GM12872 (cell line): ENCODE measurements around the gene PPFIA1.

Source experiments
- TF ChIP-seq, protein P1 (sequence below): IDR thresholded peaks from 3 replicates; pipeline ENCODE4 v1.5.1; 2011; ENCODE audit warnings: low read depth, mild to moderate bottlenecking, low read length, moderate library complexity; ENCODE audit not compliant: insufficient read depth

Gene PPFIA1

GRCh38 chr11:70348608-70349007 is 78.1 kb downstream of the PPFIA1 start:
- TF ChIP-seq, protein P1, sequence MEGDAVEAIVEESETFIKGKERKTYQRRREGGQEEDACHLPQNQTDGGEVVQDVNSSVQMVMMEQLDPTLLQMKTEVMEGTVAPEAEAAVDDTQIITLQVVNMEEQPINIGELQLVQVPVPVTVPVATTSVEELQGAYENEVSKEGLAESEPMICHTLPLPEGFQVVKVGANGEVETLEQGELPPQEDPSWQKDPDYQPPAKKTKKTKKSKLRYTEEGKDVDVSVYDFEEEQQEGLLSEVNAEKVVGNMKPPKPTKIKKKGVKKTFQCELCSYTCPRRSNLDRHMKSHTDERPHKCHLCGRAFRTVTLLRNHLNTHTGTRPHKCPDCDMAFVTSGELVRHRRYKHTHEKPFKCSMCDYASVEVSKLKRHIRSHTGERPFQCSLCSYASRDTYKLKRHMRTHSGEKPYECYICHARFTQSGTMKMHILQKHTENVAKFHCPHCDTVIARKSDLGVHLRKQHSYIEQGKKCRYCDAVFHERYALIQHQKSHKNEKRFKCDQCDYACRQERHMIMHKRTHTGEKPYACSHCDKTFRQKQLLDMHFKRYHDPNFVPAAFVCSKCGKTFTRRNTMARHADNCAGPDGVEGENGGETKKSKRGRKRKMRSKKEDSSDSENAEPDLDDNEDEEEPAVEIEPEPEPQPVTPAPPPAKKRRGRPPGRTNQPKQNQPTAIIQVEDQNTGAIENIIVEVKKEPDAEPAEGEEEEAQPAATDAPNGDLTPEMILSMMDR, result no peak

GRCh38 chr11:70351646-70352045 is 81.2 kb downstream of the PPFIA1 start:
- TF ChIP-seq, protein P1, result no peak

DNA sequence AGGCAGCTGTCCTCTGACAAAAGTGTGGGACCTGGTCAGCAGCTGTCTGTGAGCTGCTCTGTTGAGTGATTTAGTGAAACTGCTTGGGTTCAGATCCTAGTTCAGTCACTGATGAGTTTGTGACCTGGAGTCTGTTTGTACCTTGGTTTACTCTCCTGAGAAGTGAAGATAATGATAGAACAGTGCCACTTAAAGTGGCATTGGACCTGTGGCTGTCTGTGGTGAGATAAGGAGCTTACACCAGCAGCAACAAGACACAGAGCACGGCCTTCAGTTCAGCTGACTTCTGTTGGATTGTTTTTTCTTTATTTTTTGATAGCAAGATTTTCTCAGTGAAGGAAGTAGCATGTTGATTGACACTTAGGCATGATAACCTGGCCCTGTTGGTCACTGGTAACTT is 81.6 kb downstream of the PPFIA1 start:
- TF ChIP-seq, protein P1, result no peak

DNA sequence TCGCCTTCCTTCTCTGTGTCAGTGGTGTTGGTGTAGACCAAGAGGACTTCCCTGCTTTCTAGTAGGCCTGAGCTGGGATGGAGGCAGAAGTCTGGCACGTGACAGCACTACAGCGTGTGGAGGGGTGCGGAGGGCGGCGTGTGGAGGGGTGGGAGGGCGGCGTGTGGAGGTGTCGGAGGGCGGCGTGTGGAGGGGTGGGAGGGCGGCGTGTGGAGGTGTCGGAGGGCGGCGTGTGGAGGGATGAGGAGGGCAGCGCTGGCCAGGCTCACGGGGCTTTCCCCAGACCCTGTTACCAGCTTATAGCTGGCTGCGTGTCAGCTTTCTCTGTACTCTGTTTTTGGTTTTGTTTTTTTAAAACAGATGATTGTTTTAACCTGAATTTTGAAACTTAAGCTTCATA is 82.1 kb downstream of the PPFIA1 start:
- TF ChIP-seq, protein P1, result no peak

- TF ChIP-seq, protein P1, result no peak
Measured at GRCh38 chr11:70353329-70353728, 82.8 kb downstream of the PPFIA1 start.

DNA sequence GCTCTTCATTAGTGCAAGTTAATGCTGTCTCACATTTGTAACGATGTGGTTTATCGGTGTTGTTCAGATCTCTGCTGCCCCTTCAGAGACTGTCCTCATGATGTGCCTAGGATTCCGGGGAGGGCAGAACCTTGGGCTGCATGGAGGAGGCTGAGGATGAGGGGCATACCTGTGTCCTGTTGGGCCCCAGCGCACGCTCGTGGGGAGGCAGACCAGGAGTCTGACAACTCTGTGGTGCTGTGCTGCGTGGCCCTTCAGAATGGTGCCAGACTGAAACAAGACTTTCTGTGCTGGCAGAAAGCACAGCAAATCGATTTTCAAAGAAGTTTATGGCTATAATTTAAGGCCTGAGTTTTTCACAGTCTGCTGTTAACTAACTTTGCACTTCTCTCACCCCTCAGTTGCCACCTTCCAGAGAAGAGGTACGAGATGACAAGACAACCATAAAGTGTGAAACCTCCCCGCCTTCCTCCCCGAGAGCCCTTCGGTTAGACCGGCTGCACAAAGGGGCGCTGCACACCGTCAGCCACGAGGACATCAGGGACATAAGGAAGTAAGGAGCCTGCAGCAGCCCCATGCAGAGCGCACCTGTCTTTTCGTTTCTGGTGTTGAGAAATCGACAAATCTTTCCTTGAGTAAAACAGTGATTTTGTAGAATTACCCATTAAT is 83.5 kb downstream of the PPFIA1 start:
- TF ChIP-seq, protein P1, result no peak

GRCh38 chr11:70354629-70355028 is 84.1 kb downstream of the PPFIA1 start:
- TF ChIP-seq, protein P1, result no peak
